Esophagus muscularis mucosa (tissue), 4 donors: ENCODE results near the gene ZBTB37. TPM values are rescaled to one million over a fixed set of nuclear protein-coding genes. Genes with fewer than 3 reads are reported as not detected.
"Not testable (repeated sequence)": the region's sequence is repeated elsewhere in the genome, so short reads cannot be mapped to it uniquely, and the experiment has no call there.

Source experiments
- DNase-seq: peaks from one replicate; pipeline ENCODE4 v3.0.0-alpha.2; 2017; ENCODE audit errors: extremely low spot score
- H3K27ac ChIP-seq, 4 donors: fragments of 200-600 bp; sonication (generic); replicated peaks in 1 of 4; 1 replicate in 3 of 4; 2 replicates in 1 of 4; pipeline ENCODE4 v1.5.1; 2016 to 2019; ENCODE audit warnings: mild to moderate bottlenecking in 1 of 4
- H3K27me3 ChIP-seq, 4 donors: fragments of 200-600 bp; sonication (generic); one replicate each; pipeline versions ENCODE4 v1.5.1 to v1.6.0; 2016 to 2019
- H3K36me3 ChIP-seq, 4 donors: fragments of 200-600 bp; sonication (generic); one replicate each; pipeline ENCODE4 v1.5.1; 2016 to 2019
- H3K4me1 ChIP-seq, 4 donors: fragments of 200-600 bp; sonication (generic); one replicate each; pipeline ENCODE4 v1.5.1; 2016 to 2019
- H3K4me3 ChIP-seq, 4 donors: fragments of 200-600 bp; sonication (generic); 1 replicate in 2 of 4; 2 replicates in 2 of 4; pipeline ENCODE4 v1.5.1; 2016 to 2019; ENCODE audit warnings: mild to moderate bottlenecking in 4 of 4, moderate library complexity in 1 of 4
- H3K9me3 ChIP-seq, 4 donors: fragments of 200-600 bp; sonication (generic); 1 replicate in 3 of 4; 2 replicates in 1 of 4; pipeline ENCODE4 v1.5.1; 2016 to 2019
- EP300 ChIP-seq: sonication (generic); formaldehyde crosslinking; IDR thresholded peaks from one replicate; pipeline ENCODE4 v1.6.1; 2017; ENCODE audit warnings: antibody characterized with exemption
- POLR2A ChIP-seq: fragments of 450-650 bp; IDR thresholded peaks from one replicate; pipeline ENCODE4 v1.6.1; 2017; ENCODE audit warnings: antibody characterized with exemption, moderate library complexity, mild to moderate bottlenecking, low read depth
- POLR2AphosphoS5 ChIP-seq, 2 donors: sonication (generic); formaldehyde crosslinking; IDR thresholded peaks; one replicate each; pipeline ENCODE4 v1.6.1; 2017; ENCODE audit warnings: antibody characterized with exemption in 2 of 2
- WGBS: methylation state at CpG from one replicate; pipeline ENCODE4 v1.1.5; 2018; 5-methylcytosine and 5-hydroxymethylcytosine counted together
- intact Hi-C: fragments of 100-400 bp; cut with DNase I; formaldehyde crosslinking; loops from one replicate; pipeline ENCODE4 v1.15.1; 2023
- total RNA-seq, 4 donors: library from RNA; depleted of rRNA; stranded (reverse); fragments of >200 nt; gene quantifications; one replicate each; pipeline versions ENCODE4 v1.1.0 to v1.2.1, GENCODE V29; 2016
- TF ChIP-seq, protein P1 (sequence below), 3 experiments: fragments of 200-600 bp in 2 of 3; fragments of 450-650 bp in 1 of 3; sonication (generic) in 2 of 3; IDR thresholded peaks; one replicate each; pipeline ENCODE4 v1.5.1; 2017 to 2019; ENCODE audit warnings: antibody characterized with exemption in 3 of 3, mild to moderate bottlenecking in 2 of 3, moderate library complexity in 1 of 3

Gene ZBTB37
- total RNA-seq, 4 donors from 2014 or later: 6.1 to 9.3 (median 7.0) TPM

DNA sequence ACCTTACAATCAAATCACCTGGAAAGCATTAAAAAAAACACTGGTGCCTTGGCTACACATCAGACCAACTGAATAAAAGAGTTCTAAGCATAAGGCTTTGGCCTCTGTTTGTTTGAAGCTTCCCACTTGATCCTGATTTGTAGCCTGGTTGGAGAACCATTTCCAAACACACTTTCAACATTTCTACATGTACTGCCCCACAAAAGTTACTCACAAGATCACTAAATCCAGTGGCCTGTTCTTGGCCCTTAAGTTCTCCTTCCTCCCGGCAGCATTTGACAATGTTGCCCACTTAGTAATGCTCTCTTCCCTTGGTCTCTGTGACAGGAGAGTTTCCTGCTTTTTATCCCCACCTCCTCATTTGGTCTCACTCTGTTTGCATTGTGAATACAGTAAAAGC is 12.2 kb upstream of the ZBTB37 start:
- Histone ChIP-seq H3K4me1 (peaks cover 0 to 19% (median 11%) of the 10 kb centered on the region in 4 donors), H3K27ac (no peak overlapping the region), H3K4me3 (no peak overlapping the region), H3K36me3 (peaks cover 0 to 86% (median 64%) of the 10 kb centered on the region in 4 donors), H3K9me3 (no peaks in the 10 kb centered on the region), H3K27me3 (no peaks in the 10 kb centered on the region)
- WGBS: 83% methylated on average over 1 of the region's 1 CpG
- TF ChIP-seq EP300 (no peak), POLR2AphosphoS5 (IDR thresholded peaks at IDR 0.05) (no peak), POLR2A (no peak)
- TF ChIP-seq, protein P1, sequence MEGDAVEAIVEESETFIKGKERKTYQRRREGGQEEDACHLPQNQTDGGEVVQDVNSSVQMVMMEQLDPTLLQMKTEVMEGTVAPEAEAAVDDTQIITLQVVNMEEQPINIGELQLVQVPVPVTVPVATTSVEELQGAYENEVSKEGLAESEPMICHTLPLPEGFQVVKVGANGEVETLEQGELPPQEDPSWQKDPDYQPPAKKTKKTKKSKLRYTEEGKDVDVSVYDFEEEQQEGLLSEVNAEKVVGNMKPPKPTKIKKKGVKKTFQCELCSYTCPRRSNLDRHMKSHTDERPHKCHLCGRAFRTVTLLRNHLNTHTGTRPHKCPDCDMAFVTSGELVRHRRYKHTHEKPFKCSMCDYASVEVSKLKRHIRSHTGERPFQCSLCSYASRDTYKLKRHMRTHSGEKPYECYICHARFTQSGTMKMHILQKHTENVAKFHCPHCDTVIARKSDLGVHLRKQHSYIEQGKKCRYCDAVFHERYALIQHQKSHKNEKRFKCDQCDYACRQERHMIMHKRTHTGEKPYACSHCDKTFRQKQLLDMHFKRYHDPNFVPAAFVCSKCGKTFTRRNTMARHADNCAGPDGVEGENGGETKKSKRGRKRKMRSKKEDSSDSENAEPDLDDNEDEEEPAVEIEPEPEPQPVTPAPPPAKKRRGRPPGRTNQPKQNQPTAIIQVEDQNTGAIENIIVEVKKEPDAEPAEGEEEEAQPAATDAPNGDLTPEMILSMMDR (IDR thresholded peaks at IDR 0.05): no peak
- DNase-seq: no peak
- intact Hi-C loops: no loop called here

DNA sequence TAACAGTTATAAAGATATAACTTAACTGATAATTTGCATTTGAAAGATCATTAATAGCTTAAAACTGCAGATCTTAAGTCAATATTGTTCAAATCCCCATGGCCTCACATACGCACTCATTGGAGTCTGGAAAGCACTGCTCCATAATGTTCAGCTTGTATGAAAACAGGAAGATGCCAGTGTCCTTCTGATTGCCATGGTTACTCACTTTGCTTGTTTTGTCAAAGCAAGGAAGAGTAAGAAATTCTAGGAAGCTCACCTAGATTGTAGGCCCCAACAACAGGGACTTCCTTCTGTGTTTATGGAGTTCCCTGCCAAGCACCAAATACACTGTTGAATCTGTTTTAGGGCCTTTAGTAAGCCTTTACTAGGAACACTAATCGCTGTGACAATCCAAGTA is 11.3 kb upstream of the ZBTB37 start:
- no peaks in the 10 kb centered on the region for H3K9me3 ChIP-seq
- 90% methylated on average over 2 of the region's 2 CpGs for WGBS
- H3K4me1 ChIP-seq: peaks cover 0 to 19% (median 11%) of the 10 kb centered on the region in 4 donors
- no peaks in the 10 kb centered on the region for H3K27me3 ChIP-seq
- no peak for TF ChIP-seq EP300
- no peak for TF ChIP-seq POLR2AphosphoS5 (IDR thresholded peaks at IDR 0.05)
- TF ChIP-seq POLR2A: no peak
- TF ChIP-seq, protein P1 (IDR thresholded peaks at IDR 0.05): no peak
- H3K36me3 ChIP-seq: peaks cover 0 to 91% (median 70%) of the 10 kb centered on the region in 4 donors
- intact Hi-C loops: no loop called here
- no peak overlapping the region for H3K4me3 ChIP-seq
- H3K27ac ChIP-seq: no peak overlapping the region
- DNase-seq: no peak

DNA sequence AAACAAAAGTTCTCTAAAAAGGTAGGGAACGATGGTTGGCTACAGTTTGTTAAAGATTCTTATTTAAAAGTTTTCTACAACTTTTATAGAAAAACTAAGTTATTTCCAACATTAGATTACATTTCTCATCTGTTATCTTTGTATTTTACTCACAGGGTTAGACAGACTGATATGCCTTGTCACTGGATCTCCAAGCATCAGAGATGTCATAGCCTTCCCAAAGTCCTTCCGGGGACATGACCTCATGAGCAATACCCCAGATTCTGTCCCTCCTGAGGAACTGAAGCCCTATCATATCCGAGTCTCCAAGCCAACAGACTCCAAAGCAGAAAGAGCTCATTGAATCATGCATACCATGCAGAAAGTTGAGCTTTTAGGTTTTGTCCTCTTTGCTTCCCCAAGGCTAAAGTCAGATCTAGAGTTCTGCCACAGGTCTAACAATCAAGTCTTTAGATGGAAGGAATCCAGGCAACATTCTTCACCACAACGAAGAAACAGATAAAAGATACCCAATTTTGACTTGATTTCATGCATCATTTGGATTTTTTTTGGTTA is 10.7 kb upstream of the ZBTB37 start:
- H3K9me3 ChIP-seq: no peaks in the 10 kb centered on the region
- H3K27ac ChIP-seq: no peak overlapping the region
- no peak for DNase-seq
- peaks cover 0 to 16% (median 8%) of the 10 kb centered on the region in 4 donors for H3K4me1 ChIP-seq
- H3K4me3 ChIP-seq: no peak overlapping the region
- no peaks in the 10 kb centered on the region for H3K27me3 ChIP-seq
- intact Hi-C loops: no loop called here
- peaks cover under 1 to 95% (median 75%) of the 10 kb centered on the region in 4 donors for H3K36me3 ChIP-seq
- 81% methylated on average over 4 of the region's 4 CpGs for WGBS
- no peak for TF ChIP-seq EP300
- TF ChIP-seq, protein P1 (IDR thresholded peaks at IDR 0.05): no peak
- TF ChIP-seq POLR2AphosphoS5 (IDR thresholded peaks at IDR 0.05): no peak
- TF ChIP-seq POLR2A: no peak

DNA sequence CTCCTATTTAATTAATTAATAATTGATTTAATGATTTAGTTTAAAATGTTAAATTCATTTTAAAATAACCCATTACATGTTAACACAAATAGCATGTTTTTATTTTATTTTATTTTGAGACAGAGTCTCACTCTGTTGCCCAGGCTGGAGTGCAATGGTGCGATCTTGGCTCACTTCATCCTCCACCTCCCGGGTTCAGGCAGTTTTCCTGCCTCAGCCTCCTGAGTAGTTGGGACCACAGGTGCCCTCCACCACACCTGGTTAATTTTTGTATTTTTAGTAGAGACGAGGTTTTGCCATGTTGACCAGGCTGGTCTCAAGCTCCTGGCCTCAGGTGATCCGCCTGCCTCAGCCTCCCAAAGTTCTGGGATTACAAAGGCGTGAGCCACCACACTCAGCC is 8.6 kb upstream of the ZBTB37 start:
- H3K36me3 ChIP-seq: peaks cover 20 to 95% (median 87%) of the 10 kb centered on the region in 4 donors
- H3K9me3 ChIP-seq, intact Hi-C loops, H3K27ac ChIP-seq, H3K27me3 ChIP-seq, H3K4me1 ChIP-seq, H3K4me3 ChIP-seq, DNase-seq: not testable (repeated sequence)
- 98% methylated on average over 5 of the region's 5 CpGs for WGBS

DNA sequence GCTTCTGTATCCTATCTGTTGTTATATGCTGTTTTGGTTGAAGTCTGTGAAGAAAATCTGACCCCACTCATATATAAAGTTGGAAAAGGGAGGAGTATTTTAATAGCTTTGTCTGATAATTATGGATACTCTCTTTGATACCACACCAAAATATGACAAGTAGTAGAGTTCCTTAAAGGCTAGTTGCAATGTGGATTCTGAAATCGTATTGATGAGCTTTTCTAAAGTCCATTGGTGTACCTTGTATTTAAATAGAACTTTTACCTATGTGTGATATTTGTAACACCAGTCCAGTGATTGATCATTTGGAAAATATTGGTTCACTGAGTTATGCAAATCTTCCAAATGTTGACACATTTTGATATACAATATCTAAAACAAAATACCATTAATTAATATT is 8.1 kb upstream of the ZBTB37 start:
- no peak for TF ChIP-seq POLR2A
- no peak for TF ChIP-seq POLR2AphosphoS5 (IDR thresholded peaks at IDR 0.05)
- TF ChIP-seq, protein P1 (IDR thresholded peaks at IDR 0.05): no peak
- no peak for TF ChIP-seq EP300
- H3K27ac ChIP-seq: no peak overlapping the region
- 96% methylated on average over 1 of the region's 1 CpG for WGBS
- no peak for DNase-seq
- peaks cover 0 to 10% (median 7%) of the 10 kb centered on the region in 4 donors for H3K4me1 ChIP-seq
- no peaks in the 10 kb centered on the region for H3K27me3 ChIP-seq
- intact Hi-C loops: no loop called here
- peaks cover 25 to 95% (median 87%) of the 10 kb centered on the region in 4 donors for H3K36me3 ChIP-seq
- no peak overlapping the region for H3K4me3 ChIP-seq
- no peaks in the 10 kb centered on the region for H3K9me3 ChIP-seq
